WTC11 (cell line): ENCODE data around the gene TBC1D1. TPM values are rescaled to one million over a fixed set of nuclear protein-coding genes. Genes with fewer than 3 reads are reported as not detected.

ENCODE experiments used
- ATAC-seq: fragments of 200-7000 bp; cut with Tn5 transposase; 2 replicates; pipeline ENCODE4 v1.10.0; 2021; ENCODE audit warnings: mild to moderate bottlenecking, moderate library complexity
- CTCF ChIA-PET: fragments of 300-600 bp; sonication (Branson Sonifier 250); formaldehyde crosslinking; loops from one replicate; lab custom pipeline; 2021; ENCODE audit warnings: antibody characterized with exemption; lab: Charles Lee
- POLR2A ChIA-PET: fragments of 350-600 bp; sonication (Branson Sonifier 250); formaldehyde crosslinking; loops from one replicate; lab custom pipeline; 2021; ENCODE audit warnings: antibody characterized with exemption; lab: Charles Lee
- DNase-seq: peaks from one replicate; pipeline ENCODE4 v3.0.0; 2021; ENCODE audit warnings: low spot score
- H3K27ac Mint-ChIP-seq: 2 replicates; pipeline ENCODE4 v1.8.0; 2021; ENCODE audit warnings: mixed read lengths
- H3K27me3 Mint-ChIP-seq: 2 replicates; pipeline ENCODE4 v1.8.0; 2021; ENCODE audit warnings: low read depth, mild to moderate bottlenecking, moderate library complexity, mixed read lengths
- H3K36me3 Mint-ChIP-seq: 2 replicates; pipeline ENCODE4 v1.8.0; 2021; ENCODE audit warnings: mixed read lengths
- H3K4me1 Mint-ChIP-seq: 2 replicates; pipeline ENCODE4 v1.8.0; 2022; ENCODE audit warnings: mixed read lengths
- H3K4me3 Mint-ChIP-seq: 2 replicates; pipeline ENCODE4 v1.8.0; 2021; ENCODE audit warnings: mild to moderate bottlenecking, moderate library complexity, mixed read lengths
- H3K9me3 Mint-ChIP-seq: 2 replicates; pipeline ENCODE4 v1.8.0; 2021; ENCODE audit warnings: mixed read lengths
- CREB1 ChIP-seq: sonication (generic); formaldehyde crosslinking; IDR thresholded peaks from 2 replicates; pipeline ENCODE4 v1.8.0; 2023; ENCODE audit warnings: mild to moderate bottlenecking, missing genetic modification reagents
- CREM ChIP-seq: sonication (generic); formaldehyde crosslinking; IDR thresholded peaks from 2 replicates; pipeline ENCODE4 v1.8.1; 2022; ENCODE audit warnings: mild to moderate bottlenecking, missing genetic modification reagents, moderate library complexity
- CTCF ChIP-seq: fragments of 200-600 bp; IDR thresholded peaks from 2 replicates; pipeline ENCODE4 v1.8.0; 2022; ENCODE audit warnings: antibody characterized with exemption
- EMX1 ChIP-seq: fragments of 250-450 bp; sonication (Bioruptor Pico); IDR thresholded peaks from 2 replicates; pipeline ENCODE4 v1.8.0; 2021; ENCODE audit warnings: mild to moderate bottlenecking
- ERG ChIP-seq: fragments of 250-450 bp; sonication (Bioruptor Pico); IDR thresholded peaks from 2 replicates; pipeline ENCODE4 v1.8.0; 2021; ENCODE audit warnings: mild to moderate bottlenecking
- FOXP1 ChIP-seq: sonication (generic); formaldehyde crosslinking; IDR thresholded peaks from 2 replicates; pipeline ENCODE4 v1.8.0; 2022; ENCODE audit warnings: missing genetic modification reagents, mild to moderate bottlenecking, moderate library complexity, borderline replicate concordance
- FOXP4 ChIP-seq: sonication (generic); formaldehyde crosslinking; IDR thresholded peaks from 2 replicates; pipeline ENCODE4 v1.8.0; 2022; ENCODE audit warnings: mild to moderate bottlenecking, missing genetic modification reagents
- GRHL2 ChIP-seq: fragments of 250-450 bp; sonication (Bioruptor Pico); IDR thresholded peaks from 2 replicates; pipeline ENCODE4 v1.8.0; 2022; ENCODE audit warnings: mild to moderate bottlenecking, moderate library complexity; ENCODE audit not compliant: insufficient replicate concordance, severe bottlenecking
- HMGA2 ChIP-seq: fragments of 250-450 bp; sonication (Bioruptor Pico); IDR thresholded peaks from 2 replicates; pipeline ENCODE4 v1.4.0; 2021; ENCODE audit warnings: mild to moderate bottlenecking, moderate library complexity
- JAZF1 ChIP-seq: fragments of 250-450 bp; sonication (Bioruptor Pico); IDR thresholded peaks from 2 replicates; pipeline ENCODE4 v1.9.0; 2021; ENCODE audit warnings: moderate library complexity, mild to moderate bottlenecking, inconsistent platforms
- MAX ChIP-seq: sonication (generic); formaldehyde crosslinking; IDR thresholded peaks from 2 replicates; pipeline ENCODE4 v1.8.0; 2022; ENCODE audit warnings: mild to moderate bottlenecking, missing genetic modification reagents
- NFE2L1 ChIP-seq: sonication (generic); formaldehyde crosslinking; IDR thresholded peaks from 2 replicates; pipeline ENCODE4 v1.8.1; 2023; ENCODE audit warnings: missing genetic modification reagents
- SMAD4 ChIP-seq: sonication (generic); formaldehyde crosslinking; IDR thresholded peaks from 2 replicates; pipeline ENCODE4 v1.8.0; 2022; ENCODE audit warnings: mild to moderate bottlenecking, missing genetic modification reagents
- TCF7 ChIP-seq: sonication (generic); formaldehyde crosslinking; IDR thresholded peaks from 2 replicates; pipeline ENCODE4 v1.8.0; 2022; ENCODE audit warnings: mild to moderate bottlenecking, low read depth, missing genetic modification reagents, moderate library complexity
- ZNF263 ChIP-seq: sonication (generic); formaldehyde crosslinking; IDR thresholded peaks from 2 replicates; pipeline ENCODE4 v1.8.1; 2022; ENCODE audit warnings: low read depth, mild to moderate bottlenecking, moderate library complexity, missing genetic modification reagents
- ZNF396 ChIP-seq: fragments of 250-450 bp; sonication (Bioruptor Pico); IDR thresholded peaks from 2 replicates; pipeline ENCODE4 v1.8.0; 2021; ENCODE audit warnings: mild to moderate bottlenecking, moderate library complexity, borderline replicate concordance
- total RNA-seq: library from RNA; stranded (reverse); gene quantifications from 3 replicates; pipeline ENCODE4 v1.2.3, GENCODE V29; 2021
- TF ChIP-seq, protein P1 (sequence below): fragments of 250-450 bp; sonication (Bioruptor Pico); IDR thresholded peaks from 2 replicates; pipeline ENCODE4 v2.1.2; 2022; ENCODE audit warnings: mild to moderate bottlenecking, moderate library complexity
- TF ChIP-seq, protein P2 (sequence below): sonication (generic); formaldehyde crosslinking; IDR thresholded peaks from 2 replicates; pipeline ENCODE4 v1.8.1; 2022; ENCODE audit warnings: missing genetic modification reagents, borderline replicate concordance
- TF ChIP-seq, protein P3 (sequence below): sonication (generic); formaldehyde crosslinking; IDR thresholded peaks from 2 replicates; pipeline ENCODE4 v1.8.1; 2022; ENCODE audit warnings: mild to moderate bottlenecking, missing genetic modification reagents, moderate library complexity, borderline replicate concordance

Gene TBC1D1
- total RNA-seq, 1 experiment from 2014 or later: 134 TPM

DNA sequence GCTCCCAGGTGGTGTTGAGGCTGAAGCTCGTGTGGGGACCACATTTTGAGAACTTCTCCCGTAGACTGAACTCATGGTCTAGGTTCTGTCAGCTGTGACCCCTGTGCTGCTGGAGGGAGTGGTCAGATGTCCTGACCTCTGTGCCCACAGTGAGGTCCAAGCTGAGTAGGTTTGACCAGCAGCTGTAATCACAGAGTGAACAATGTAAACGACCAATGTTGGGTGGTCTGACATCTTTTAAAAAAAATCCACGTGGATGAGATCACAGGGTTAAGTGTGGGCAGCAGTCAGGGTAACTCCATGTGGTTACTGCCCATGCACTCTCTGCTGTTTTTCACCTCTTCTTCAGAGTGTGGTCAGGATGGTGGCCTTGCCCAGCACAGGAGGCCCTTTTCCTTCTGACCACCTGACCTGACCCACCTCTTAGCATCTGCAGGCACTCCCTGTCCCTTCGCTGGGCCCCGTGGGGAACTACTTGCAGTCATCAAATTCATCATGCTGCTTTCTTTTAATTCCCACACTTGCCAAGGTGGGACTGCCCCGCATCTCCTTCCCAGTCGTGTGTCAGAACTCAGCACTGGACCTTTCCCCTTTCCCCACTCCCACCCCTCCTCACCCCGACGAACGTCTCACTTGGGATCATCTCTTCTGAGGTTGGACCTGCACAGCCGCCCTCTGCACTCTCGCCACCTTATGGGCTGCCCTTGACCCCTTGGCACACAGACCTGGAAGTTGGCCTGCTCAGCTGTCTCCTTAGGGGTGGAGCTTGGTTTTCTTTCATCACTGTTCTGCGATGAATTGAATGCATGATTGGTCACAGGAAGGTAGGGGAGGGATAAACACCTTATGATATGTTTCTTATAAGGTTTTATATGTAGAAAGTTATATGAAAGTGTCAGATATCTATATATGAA, 189.4 kb downstream of the TBC1D1 start:
- H3K27ac Mint-ChIP-seq: no peak overlapping the region
- POLR2A ChIA-PET: no interaction called here
- CTCF ChIA-PET: interaction anchor here (1.5 kb wide), 1 partner anchor 36 kb away, joined by 3 read pairs; no protein-coding TSS in a partner anchor

More for the DNA sequence above, 189.4 kb downstream of the TBC1D1 start:
- H3K9me3 Mint-ChIP-seq: no peaks in the 10 kb centered on the region
- H3K4me1 Mint-ChIP-seq: peaks cover 20% of the 10 kb centered on the region
- H3K36me3 Mint-ChIP-seq: peaks cover 26% of the 10 kb centered on the region
- no peak for DNase-seq
- TF ChIP-seq, protein P1, sequence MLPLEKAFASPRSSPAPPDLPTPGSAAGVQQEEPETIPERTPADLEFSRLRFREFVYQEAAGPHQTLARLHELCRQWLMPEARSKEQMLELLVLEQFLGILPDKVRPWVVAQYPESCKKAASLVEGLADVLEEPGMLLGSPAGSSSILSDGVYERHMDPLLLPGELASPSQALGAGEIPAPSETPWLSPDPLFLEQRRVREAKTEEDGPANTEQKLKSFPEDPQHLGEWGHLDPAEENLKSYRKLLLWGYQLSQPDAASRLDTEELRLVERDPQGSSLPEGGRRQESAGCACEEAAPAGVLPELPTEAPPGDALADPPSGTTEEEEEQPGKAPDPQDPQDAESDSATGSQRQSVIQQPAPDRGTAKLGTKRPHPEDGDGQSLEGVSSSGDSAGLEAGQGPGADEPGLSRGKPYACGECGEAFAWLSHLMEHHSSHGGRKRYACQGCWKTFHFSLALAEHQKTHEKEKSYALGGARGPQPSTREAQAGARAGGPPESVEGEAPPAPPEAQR: no peak
- TF ChIP-seq CREB1 (CRISPR knock-in tag) (no peak), CTCF (no peak), TCF7 (no peak), CREM (no peak), HMGA2 (CRISPR knock-in tag) (no peak), GRHL2 (CRISPR knock-in tag) (no peak), ZNF263 (CRISPR knock-in tag) (no peak), ERG (CRISPR knock-in tag) (no peak), ZNF396 (CRISPR knock-in tag) (no peak), NFE2L1 (CRISPR knock-in tag) (no peak), FOXP4 (CRISPR knock-in tag) (no peak), JAZF1 (CRISPR knock-in tag) (no peak), EMX1 (CRISPR knock-in tag) (no peak), SMAD4 (CRISPR knock-in tag) (no peak), FOXP1 (CRISPR knock-in tag) (no peak), MAX (CRISPR knock-in tag) (no peak)
- TF ChIP-seq, protein P2, sequence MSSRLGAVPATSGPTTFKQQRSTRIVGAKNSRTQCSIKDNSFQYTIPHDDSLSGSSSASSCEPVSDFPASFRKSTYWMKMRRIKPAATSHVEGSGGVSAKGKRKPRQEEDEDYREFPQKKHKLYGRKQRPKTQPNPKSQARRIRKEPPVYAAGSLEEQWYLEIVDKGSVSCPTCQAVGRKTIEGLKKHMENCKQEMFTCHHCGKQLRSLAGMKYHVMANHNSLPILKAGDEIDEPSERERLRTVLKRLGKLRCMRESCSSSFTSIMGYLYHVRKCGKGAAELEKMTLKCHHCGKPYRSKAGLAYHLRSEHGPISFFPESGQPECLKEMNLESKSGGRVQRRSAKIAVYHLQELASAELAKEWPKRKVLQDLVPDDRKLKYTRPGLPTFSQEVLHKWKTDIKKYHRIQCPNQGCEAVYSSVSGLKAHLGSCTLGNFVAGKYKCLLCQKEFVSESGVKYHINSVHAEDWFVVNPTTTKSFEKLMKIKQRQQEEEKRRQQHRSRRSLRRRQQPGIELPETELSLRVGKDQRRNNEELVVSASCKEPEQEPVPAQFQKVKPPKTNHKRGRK: no peak
- TF ChIP-seq, protein P3, sequence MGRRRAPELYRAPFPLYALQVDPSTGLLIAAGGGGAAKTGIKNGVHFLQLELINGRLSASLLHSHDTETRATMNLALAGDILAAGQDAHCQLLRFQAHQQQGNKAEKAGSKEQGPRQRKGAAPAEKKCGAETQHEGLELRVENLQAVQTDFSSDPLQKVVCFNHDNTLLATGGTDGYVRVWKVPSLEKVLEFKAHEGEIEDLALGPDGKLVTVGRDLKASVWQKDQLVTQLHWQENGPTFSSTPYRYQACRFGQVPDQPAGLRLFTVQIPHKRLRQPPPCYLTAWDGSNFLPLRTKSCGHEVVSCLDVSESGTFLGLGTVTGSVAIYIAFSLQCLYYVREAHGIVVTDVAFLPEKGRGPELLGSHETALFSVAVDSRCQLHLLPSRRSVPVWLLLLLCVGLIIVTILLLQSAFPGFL (CRISPR knock-in tag): no peak
- TF ChIP-seq, all 79 proteins: peak for 0
- H3K27me3 Mint-ChIP-seq: no peaks in the 10 kb centered on the region
- no peak for ATAC-seq
- H3K4me3 Mint-ChIP-seq: no peak overlapping the region
